Left colon (tissue), 2 donors: ENCODE measurements around the gene DPYSL4. TPM values are rescaled to one million over a fixed set of nuclear protein-coding genes. Genes with fewer than 3 reads are reported as not detected.

Experiments used
- ATAC-seq: fragments of 200-7000 bp; cut with Tn5 transposase; one replicate; pipeline ENCODE4 v1.9.1; 2020; ENCODE audit warnings: mild to moderate bottlenecking, moderate library complexity
- DNase-seq, 2 donors: peaks; one replicate each; pipeline ENCODE4 v3.0.0-alpha.2; 2020
- intact Hi-C, 2 donors: fragments of 100-400 bp; cut with DNase I in 1 of 2; cut with micrococcal nuclease in 1 of 2; formaldehyde crosslinking; loops; one replicate each; pipeline versions ENCODE4 v1.11.2 to v1.14.0; 2022; cut with DNase I, micrococcal nuclease
- total RNA-seq, 2 donors: library from RNA; stranded (reverse); fragmentation: NEBNext Ultra II Directional; extraction: Animal tissue kit (Norgen Biotek cat#: 25700); gene quantifications; one replicate each; pipeline ENCODE4 v1.2.1, GENCODE V29; 2021
- donor health status: DM: no; HTN: no; CAD: no.
- donor health status: DM: yes; HTN: yes; CAD: no.

Gene DPYSL4
- total RNA-seq, 2 donors from 2014 or later, result 0.45 TPM; not detected in 1

DNA sequence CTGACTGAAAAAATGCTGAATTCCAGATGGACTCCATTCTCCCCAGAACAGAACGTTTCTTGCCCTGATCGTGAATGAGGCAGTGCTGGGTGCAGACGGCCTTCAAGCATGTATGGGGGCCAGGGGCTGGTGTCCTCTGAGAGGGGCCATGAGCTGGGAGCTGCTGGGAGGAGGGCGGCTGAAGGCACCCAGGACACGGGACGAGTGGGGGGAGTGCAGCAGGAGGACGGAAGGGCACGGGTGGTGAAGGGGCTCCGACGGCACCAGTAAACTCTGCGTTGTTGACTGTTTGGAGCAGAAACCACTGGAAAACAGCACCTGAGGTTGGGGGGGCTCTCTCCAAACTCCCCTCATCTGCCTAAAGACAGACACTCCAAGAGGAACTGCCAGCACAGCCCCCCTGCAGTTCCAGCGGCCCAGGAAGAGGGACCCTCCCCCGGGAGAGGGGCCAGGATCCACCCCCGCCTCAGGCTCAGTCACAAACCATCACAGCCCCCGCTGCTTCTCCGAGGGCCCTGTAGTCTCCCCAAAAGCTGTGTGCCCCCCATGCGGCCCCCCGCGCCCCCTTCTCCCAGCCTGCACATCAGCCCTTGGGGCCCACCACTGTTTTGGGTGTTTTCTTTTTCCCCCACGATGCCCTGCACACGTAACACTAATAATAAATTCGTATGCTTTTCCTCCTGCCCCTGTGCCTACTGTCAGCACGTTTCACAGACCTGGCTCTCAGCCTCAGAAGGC is 55.5 kb downstream of the DPYSL4 start:
- DNase-seq, result no peak
- ATAC-seq, result no peak
- intact Hi-C loops, result no loop called here

DNA sequence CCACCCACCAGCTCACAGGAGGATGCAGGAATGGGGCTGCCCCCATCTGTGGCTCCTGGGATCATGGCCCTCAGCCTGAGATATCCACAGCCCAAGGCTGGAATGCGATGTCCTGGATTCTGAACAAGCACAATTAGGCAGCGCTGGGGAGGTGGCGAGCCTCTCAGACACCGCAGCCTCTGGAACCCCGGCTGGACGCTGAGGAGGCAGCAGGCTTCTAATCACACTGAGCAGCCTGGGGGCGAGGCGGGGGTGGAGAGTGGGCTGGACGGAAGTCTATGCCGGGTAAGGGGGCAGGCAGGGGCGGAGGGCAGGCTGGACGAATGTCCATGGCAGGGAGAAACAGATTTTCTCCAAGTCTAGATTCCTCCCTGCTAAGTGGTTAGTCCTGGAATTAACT is 56.4 kb downstream of the DPYSL4 start:
- DNase-seq (no peak), ATAC-seq (no peak)
- intact Hi-C loops, result no loop called here

- intact Hi-C loops, result no loop called here
- DNase-seq (no peak), ATAC-seq (no peak)
Measured at GRCh38 chr10:132243626-132244025, 56.9 kb downstream of the DPYSL4 start.

DNA sequence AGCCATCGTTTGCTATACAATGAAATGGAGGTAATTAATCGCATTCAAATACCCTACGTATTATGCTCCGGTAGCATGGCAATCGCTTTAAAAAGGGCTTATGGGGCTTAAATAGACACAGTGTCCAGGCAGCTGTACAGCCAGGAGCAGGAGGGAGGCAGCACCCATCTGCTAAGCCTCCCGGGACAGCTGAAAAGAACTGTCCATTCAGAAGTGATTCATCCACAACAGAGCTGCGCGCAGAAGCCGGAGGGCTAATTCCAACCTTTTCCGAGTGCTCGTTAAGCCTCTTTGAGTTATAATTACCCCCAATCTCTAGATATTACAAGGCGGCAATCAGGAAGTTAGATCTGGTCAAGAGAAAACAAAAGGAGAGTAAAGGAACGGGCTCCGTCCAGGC is 58.3 kb downstream of the DPYSL4 start:
- no peak for DNase-seq
- ATAC-seq, result no peak
- intact Hi-C loops, result no loop called here

DNA sequence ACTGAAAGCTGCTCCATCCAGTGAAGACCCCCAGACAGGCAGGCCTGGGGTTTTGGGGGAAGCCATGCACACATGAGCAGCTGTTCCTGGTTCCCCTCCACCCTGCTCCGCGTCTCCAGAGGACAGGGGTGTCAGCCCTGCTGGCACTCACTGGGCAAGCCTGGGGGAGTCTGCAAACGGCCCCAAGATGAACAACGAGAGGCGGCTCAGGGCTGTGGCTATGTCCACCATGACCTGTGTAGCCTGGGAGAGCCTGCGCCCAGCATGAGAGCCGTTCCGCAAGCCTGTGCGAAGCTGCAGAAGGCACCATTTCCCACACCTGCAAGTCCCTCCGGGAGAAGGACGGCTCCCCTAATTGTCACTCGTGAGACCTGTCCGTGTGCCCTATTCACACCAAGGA is 59.5 kb downstream of the DPYSL4 start:
- DNase-seq (no peak), ATAC-seq (no peak)
- intact Hi-C loops, result no loop called here

DNA sequence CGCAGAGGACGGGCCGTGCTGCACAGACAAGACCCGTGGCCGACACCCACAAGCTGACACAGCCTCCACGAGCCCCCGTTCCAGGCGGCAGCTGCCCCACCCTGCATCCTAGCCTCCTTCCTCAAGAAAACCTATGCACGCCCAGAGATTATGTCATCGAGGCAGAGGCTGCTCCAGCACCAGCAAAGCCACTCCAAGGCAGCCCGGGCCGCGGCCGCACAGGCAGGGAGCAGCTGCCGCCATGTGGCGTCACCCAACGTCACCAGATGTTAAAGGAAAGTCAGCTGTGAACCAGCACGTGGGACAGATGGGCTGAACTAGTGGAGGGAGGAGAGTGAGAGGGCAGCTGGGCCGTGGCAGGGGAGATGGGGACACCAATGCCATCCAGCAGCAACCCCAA is 61.2 kb downstream of the DPYSL4 start:
- ATAC-seq, result no peak

GRCh38 chr10:132248455-132249225 is 61.9 kb downstream of the DPYSL4 start:
- ATAC-seq (peak; percentile 95), DNase-seq (peak; percentile 64 to 76)
- intact Hi-C loops, result no loop called here

More for the DNA sequence above, 61.2 kb downstream of the DPYSL4 start:
- intact Hi-C loops, result no loop called here
- DNase-seq, result no peak

DNA sequence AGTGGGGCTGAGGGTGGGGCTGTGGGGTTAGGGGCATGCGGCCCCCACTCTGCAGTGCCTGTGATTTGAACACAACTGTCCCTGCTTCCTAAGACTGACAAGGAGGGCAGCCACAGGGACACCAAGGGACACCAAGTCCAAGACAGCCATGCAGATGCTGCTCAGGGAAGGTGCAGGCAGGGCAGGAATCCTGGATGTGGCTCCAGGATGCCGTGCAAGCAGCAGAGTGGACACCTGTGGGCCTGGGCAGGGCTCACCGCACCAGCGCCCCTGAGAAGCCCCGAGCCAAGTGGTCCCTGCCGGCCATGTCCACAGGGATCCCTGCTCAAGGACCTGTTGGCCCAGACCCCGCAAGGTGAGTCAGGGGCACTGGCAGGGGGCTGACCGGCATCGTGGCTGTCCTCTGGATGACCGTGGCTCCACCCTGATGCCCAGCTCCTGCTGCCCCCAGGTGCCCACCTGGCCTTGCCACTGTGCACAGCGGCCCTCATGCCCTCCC is 62.5 kb downstream of the DPYSL4 start:
- intact Hi-C loops, result no loop called here
- DNase-seq (no peak), ATAC-seq (no peak)

- ATAC-seq, result no peak
- intact Hi-C loops, result no loop called here
- no peak for DNase-seq
Measured at GRCh38 chr10:132249824-132250375, 63.2 kb downstream of the DPYSL4 start.

DNA sequence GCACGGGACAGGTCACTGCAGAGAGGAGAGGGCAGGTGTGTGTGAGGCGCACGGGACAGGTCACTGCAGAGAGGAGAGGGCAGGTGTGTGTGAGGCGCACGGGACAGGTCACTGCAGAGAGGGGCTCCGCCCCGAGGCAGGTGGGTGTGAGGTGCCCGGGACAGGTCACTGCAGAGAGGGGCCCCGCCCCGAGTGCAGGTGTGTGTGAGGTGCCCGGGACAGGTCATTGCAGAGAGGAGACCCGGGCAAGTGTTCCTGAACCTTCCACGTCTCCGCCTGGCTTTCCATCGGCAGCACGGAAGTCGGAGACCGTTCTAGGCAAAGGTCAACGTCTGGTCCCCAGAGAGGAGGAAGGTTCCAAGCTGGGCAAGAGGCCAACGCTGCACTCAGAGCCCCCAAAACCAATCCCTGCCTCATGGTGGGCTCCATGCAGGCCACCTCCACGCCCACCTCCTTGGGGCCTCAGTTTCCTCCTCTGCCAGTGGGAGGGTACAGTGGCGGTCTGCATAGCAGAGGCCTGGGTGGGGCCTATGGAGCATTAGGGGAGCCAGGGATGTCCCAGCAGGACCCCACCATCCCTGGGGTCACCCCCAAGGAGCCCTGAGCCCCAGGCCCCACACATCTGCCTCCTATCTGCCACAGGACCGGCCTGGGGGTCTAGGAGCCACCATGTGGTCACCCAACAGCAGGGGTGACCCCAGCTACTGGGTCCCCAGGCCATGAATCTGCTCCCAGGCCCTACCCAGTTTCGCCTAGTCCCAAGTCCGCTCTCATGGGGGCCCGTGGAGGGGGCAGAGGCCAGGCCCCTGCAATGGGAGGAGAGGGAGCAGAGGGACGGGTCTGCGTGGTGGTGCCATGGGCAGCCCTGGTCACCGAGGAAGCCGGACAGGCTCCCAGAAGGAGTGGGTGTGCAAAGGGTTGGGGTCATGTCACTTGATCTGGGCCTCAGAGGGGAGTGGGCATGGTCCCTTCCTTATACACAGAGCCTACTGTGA is 64.0 kb downstream of the DPYSL4 start:
- ATAC-seq, result no peak
- no peak for DNase-seq
- intact Hi-C loops, result no loop called here

DNA sequence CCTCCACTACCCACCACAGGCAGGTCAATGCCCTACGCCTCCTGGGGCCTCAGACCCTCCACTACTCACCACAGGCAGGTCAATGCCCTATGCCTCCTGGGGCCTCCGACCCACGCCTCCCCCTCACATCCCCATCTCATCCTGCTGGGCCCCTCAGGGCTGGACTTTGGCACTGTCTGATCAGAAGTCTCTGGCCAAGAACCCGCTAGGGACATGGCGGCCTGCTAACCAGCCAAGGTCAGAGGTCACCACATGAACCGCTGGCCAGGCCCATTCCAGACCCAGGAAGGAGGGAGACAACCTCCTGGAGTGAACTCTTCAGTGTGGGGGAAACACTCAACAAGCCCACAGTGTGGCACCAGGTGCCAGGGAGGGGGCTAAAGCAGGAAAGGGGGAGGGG is 65.2 kb downstream of the DPYSL4 start:
- intact Hi-C loops, result no loop called here
- DNase-seq, result no peak
- ATAC-seq, result no peak

DNA sequence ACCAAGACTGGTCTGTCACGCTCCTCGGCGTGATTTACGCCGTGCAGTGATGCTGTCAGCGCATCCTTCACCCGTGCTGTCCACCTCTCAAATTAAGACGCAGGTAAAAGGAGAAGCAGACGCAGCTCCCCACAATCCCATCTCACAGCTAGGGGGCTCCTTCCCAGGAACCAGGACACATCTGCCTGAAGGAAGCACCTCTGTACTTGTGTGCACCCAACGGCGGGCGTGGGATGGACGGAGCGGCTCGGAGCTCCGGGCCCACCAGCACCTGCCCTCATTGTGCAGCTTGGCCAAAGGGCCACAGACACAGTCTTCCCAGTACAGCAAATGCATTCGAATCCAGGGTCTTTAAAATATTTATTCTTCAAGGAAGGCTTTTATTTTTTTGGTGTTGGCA is 65.7 kb downstream of the DPYSL4 start:
- no peak for ATAC-seq
- intact Hi-C loops, result no loop called here
- DNase-seq, result no peak

- DNase-seq, result no peak
- intact Hi-C loops, result no loop called here
- ATAC-seq, result no peak
Measured at GRCh38 chr10:132253092-132253687, 66.4 kb downstream of the DPYSL4 start.

GRCh38 chr10:132254841-132255240 is 68.1 kb downstream of the DPYSL4 start:
- DNase-seq (no peak), ATAC-seq (no peak)
- intact Hi-C loops, result no loop called here

Other genes starting within 250 kb of the DPYSL4 start
- 1 to 10 TPM; 4.7 to 9.4 TPM for gene BNIP3, start 205.0 kb upstream of the DPYSL4 start, total RNA-seq
- under 1 TPM; 0.06 to 0.14 TPM for gene JAKMIP3, start 121.0 kb upstream of the DPYSL4 start, total RNA-seq
- gene STK32C, start 121.0 kb downstream of the DPYSL4 start, total RNA-seq, result 10 to 100 TPM in 1 of 2 donors, 1 to 10 TPM in 1; 8.4 to 10.0 TPM
- gene LRRC27, start 145.2 kb downstream of the DPYSL4 start, total RNA-seq, result 1 to 10 TPM; 6.5 to 9.2 TPM
- gene PWWP2B, start 210.3 kb downstream of the DPYSL4 start, total RNA-seq, result 10 to 100 TPM; 51.9 to 55.3 TPM